GM19395 (cell line): ENCODE results near the gene CDK19.
"Not testable (repeated sequence)": the region's sequence is repeated elsewhere in the genome, so short reads cannot be mapped to it uniquely, and the experiment has no call there.

Experiments used
- ATAC-seq: cut with Tn5 transposase; IDR thresholded peaks from one replicate; pipeline ENCODE4 v1.9.1; 2021; ENCODE audit warnings: mild to moderate bottlenecking, moderate library complexity; ENCODE audit not compliant: unreplicated experiment

The CDK19 gene

DNA sequence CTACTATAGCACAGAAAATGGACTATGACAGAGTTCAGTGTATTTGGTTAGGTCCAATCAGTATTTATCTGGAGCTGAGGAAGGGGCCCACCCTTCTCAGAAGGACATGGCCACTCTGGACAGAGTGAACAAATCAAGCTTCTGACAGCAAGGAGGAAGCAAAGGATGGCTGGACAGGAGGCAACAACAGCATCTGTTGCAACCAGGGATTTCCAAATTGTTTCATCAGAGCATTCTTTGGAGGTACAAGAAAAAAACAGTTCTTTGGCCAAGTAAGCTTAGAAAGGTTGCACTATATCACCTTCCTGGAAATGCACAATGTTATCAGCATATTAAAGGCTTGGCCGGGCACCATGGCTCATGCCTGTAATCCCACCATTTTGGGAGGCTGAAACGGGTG is 220.2 kb downstream of the CDK19 start:
- ATAC-seq = no peak

DNA sequence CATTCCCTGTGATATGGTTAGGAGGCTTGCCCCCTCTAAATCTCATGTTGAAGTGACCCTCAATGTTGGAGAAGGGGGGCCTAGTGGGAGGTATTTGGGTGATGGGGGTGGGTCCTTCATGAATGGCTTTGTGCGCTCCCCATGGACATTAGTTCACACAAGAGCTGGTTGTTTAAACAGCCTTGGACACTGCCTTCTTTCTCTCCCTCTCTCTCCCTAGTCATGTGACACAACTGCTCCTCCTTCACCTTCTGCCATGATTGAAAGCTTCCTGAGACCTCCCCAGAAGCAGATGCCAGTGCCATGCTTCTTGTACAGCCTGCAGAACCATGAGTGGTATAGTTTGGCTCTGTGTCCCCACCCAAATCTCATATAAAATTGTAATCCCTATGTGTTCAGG is 221.6 kb downstream of the CDK19 start:
- no peak for ATAC-seq

DNA sequence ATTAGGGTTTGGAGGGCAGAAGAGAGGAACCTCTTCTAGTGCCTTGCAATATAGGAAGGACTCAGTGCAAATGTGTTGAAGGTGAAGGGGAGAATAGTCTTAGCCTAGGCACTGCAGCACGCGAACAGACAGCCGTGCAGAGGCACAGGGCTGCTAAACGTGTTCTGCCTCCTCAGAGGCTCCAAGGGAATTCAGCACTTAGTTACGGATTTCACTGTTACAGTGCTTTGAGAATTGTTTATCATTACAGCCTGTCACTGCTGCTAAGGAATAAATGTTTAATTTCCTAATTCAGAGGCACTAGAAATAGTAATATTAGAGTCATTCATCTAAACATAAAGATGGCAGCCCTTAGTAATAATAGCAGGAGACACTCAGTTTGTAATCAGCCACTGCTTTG is 222.5 kb downstream of the CDK19 start:
- ATAC-seq = no peak

DNA sequence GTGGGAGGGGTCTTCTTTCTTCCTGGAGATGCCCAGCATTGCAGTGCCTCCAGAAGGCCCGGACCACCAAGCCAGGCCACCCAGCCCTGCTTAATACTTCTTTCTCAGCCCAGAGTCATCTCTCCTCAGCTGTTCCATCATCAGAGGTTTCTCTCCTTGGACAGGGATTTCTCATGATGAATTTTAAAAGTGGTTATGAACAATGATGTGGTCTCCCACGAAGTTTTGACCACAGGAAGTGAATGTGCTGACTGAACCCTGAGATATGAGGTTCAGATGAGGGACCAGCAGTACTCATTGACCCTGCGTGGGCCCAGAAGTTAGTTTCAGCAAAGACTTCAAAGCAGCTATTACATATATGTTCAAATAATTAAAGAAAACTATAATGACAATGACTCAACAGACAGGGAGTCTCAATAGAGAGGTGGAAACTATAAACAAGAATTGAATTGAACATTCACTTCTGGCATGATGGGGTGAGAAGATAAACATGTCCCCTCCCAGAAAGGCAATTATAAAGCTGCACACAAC is 224.4 kb downstream of the CDK19 start:
- ATAC-seq = peak; percentile 40

DNA sequence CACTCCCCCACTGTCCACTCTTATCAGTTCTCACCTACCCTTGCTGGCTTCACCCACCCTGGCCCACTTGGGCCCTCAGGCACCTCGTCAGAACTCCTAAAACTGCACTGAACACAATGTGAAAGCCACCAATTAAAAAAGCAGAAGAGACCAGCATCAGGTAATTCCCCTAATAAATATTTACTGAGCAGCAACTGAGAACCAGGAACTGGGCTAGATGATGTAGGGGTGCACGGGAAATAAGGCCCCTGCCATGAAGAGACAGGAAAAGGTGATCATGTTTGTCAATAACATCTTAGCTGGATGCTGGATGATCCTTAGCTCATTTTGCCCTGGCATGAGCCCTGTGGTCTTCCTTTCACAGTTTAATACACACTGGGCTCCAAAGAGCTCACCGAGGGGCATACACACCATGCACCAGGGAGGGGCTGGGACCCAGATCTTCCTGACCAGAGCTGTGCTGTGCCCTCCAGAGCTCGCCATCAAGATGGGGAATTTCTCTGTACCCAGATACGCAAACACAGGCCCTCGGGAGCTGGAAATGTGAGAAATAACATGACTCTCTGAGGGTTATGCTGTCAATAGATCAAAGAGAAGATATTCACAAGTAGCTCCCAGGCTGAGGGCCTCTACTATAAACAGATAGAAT is 225.3 kb downstream of the CDK19 start:
- peak; percentile 97 for ATAC-seq

DNA sequence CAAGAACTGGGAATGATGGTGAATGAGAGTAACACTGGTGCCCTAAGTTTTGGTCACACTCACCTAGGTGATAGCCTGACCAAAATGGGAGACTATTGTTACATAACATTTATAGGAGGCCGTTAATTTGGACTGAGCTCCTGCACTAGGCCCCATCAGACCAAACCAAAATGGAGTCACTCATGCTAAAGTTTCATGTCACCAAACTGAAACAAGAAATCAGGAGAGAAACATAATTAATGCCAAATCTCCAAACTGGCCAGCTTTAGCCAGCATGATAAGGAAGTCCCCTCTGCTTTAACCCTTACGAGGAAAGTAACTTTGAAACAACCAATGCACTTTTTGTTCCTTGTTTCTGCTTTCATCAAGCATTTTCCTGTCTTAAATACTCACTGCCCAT is 227.9 kb downstream of the CDK19 start:
- ATAC-seq = no peak

DNA sequence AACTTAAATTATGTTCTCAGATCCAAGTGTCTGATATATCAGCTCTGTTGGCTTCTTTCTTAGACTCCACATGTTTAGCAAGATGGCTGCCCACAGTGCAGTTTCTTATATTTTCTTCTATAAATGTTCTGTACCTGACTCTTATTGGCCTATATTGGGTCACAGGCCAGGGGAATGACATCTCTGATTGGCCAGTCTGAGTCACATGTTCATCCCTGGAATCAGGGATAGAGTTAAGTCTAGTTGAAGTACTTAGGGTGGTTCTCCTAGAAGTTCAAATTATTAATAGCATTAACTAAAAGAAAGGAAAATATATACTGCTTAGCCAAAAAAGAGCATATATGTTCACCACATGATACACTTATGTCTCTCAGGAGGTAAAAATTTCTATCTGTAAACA is 233.6 kb downstream of the CDK19 start:
- no peak for ATAC-seq

DNA sequence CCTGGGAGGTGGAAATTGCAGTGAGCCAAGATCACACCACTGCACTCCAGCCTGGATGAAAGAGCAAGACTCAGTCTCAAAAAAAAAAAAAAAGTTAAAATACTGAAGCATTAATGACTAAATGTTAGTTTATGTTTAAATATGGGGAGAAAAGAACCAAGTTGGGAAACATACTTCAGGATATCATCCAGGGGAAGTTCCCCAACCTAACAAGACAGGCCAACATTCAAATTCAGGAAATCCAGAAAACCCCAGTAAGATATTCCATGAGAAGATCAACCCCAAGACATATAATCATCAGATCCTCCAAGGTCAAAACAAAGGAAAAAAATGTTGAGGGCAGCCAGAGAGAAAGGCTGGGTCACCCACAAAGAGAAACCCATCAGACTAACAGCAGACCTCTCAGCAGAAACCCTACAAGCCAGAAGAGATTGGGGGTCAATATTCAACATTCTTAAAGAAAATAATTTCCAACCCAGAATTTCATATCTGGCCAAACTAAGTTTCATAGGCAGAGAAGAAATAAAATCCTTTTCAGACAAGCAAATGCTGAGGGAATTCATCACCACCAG is 237.6 kb downstream of the CDK19 start:
- not testable (repeated sequence) for ATAC-seq

DNA sequence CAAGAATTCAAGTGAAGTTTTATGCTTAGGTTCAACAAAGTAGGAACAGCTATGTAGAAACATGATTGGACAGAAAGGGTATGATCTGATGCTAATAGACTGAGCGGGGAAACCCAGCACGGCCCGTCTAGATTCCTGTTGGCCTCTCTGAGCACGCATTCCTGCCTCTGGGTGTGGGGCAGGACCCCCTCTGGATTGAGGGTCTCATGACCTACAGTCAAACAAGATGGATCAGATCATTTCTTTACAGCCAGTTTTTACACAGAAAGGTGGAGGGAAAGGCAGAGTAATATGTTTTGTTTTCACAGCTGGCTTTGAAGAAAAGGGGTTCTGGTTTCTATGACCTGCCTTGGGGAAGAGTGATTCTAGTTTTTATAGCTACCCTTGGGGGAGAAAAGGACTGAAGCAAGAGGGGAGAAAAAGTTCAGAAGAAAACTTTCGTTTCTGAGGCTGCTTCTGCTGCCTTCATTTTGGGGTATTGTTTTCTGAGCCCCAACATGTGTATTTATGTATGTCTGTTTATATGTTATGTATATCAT is 239.3 kb downstream of the CDK19 start:
- ATAC-seq = no peak

DNA sequence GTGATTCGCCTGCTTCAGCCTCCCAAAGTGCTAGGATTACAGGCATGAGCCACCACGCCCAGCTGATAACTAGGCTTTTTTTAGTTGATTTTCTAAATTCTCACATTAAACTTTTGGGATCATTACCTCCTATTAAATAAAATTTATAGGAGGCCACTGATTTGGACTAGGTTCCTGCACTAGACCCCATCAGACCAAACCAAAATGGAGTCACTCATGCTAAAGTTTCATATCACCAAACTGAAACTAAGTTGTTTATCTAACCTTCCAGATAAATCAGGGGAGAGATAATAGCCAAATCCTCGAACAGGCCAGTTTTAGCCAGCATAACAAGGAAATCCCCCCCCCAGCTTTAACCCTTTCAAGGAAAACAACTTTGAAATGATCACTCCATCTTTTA is 240.5 kb downstream of the CDK19 start:
- ATAC-seq = no peak

DNA sequence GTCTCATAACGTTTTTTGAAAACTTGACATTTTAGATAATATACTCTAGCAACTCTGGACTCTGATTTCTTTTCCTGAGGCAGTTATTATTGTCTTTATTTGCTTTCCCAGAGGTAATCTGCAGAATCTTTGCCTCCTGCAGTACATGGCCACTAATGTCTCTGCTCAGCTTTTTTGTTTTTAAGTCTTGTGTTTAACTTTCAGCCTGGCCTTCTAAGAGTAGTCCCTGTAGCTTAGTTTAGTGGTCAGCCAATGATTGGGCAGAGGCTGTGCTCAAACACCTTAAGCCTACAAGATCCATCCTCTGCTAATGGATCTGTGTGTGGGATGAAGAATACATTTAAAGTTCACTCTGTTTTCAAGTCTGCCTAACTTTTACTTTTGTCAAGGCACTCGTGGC is 241.7 kb downstream of the CDK19 start:
- no peak for ATAC-seq

DNA sequence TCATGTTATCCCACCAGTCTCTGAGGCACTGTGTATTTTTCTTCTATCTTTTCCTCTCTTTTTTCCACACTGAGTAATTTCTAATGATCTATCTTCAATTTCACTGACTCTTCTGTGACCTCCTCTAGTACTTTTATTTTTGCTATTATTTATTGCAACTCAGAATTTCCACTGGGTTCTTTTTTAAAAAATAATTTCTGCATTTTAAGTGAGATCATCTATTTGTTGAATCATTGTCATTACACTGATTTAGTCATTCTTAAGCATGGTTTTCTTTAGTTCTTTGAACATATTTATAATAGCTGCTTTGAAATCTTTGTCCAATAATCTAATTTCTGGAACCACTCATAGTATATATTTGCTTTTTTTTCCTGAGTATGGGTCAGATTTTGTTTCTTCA is 242.1 kb downstream of the CDK19 start:
- ATAC-seq = no peak

DNA sequence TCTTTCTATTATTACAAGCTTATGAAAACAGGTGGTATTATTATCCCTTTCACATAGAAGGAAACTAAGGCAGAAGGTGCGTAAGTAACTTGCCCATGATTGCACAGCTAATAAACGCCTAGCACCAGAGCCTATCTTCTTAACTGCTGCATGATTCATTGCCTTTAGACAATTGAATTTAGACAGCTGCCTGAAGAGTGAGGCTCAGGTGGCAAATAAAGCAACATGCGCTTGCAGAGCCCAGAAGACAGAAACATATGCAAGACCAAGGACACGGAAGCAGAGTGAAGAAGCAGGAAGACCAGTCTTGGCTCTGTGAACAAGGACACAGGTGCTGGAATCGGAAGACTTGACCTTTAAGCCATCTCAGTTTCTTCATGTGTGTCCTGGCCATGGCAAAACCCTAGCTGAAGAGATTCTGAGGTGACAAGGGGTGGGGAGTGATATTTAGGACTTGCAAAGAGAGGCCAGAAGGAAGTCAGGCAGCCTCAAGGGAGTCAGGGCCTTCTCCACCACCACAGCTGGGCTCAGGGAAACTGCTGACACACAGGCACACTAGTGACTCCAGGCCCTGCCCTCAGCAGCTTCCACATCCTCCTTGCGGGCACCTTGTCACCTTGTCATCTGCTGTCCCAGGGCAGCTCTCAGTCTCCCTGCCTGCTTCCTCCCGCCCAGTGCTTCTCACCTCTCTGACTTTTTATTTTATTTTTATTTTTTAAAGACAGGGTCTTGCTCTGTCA is 247.1 kb downstream of the CDK19 start:
- no peak for ATAC-seq

DNA sequence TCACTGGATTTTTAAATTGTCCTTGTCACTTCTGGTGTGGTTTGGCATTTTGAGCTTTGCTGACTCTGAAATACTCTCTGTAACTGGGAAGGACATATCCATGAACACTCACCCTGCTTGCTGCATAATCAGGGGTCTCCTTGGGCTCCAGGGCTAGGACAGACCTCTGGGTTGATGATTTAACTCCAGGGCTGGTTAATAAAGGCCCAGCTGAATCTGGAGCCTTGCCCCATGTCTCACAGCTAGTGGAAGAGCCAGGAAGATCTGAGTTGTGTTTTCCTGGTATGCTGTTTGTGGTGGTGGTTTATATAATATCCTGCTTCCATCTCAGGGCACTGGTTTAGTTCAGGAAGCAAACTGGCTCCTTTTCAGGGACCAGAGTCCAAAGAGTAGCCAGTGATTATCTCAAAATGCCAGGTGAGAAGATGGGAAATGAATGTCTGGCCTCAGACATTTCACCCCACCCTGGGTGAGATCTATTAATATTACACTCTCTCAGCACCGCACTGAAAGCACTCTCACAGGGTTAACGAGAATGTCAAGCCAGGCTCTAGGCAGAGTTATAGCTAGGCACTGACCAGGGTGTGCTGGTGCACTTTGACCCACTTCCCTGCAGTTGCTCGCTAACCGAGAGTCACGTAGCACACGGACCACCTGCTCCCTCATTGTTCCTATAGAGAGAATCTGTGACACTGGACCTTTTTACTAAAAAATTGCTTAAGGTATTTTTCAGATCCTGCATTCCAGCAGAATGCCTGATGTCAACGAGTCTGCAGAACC is 248.7 kb downstream of the CDK19 start:
- ATAC-seq = no peak

DNA sequence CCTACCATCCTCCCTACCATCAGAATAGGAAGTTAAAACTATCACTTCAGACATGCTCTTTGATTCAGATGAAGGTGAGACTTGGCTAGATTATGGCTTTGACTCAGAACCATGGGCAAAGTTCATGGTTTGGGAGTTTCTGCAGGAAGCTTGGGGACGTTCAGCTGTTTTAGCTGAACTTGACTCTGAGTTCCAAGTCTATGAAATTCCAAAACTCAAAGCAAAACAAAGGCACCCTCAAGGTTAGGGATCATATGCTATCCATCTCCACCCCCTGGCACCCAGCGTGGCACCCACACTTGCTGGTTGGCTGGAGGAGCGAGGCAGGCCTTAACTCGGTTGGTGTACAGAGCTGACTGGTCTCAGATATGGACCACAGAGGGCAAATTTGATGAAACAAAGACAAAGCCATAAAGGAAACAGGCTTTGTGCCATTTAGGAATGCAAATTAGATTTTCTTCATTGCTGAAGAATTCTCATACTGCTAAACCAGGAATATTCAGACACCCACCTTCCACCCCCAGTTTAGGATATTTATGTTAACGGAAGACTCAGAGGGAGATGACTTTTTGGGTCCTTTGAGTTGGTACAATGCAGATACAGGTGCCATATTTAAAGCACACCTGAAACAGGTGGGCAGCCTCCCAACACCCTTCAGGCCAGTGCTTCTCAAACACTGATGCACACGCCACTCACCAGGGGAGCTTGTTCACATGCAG is 250.4 kb downstream of the CDK19 start:
- no peak for ATAC-seq

DNA sequence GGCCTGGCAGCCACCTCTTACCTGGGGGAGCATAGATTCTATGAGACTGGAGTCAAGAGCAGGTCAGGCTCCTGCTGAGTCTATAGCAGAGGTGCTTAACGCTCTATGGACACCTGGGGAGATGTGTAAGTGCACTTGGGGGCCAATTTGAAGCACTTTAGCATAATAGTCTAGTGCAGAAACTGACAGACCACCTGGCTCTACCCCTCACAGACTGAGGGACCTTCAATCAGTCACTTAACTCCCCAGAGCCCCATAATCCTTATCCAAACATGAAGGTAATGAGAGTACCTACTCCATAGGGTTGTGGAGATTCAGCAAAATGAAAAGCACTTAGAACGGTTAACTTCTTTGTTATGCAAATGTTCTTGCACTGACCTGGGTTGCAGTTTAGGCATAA is 251.6 kb downstream of the CDK19 start:
- no peak for ATAC-seq

DNA sequence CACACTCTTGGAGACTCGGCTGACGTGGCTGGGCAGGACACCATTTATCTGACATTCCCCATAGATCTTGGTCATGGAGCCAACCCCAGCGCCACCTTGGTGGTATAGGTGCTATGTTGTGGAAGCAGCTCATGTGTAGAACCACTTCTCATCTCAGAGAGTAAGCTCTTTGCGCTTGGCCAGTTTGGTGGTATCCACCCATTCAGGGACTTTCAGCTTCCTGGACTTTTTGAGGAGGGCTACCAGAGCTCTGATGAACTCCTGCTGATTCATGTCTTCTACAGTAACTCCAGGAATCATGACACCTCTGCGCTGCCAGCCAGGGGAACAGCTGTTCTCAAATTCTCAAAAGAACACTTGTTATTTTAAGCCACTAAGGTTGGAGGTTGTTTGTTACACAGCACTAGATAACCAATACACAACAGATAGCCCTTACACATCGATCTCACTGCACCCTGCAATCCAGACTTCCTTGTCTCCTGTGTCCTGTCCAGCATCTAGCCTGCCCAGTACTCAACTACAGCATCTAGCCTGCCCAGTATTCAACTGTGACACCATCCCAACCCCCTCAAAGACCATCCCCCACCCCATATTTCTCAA is 252.9 kb downstream of the CDK19 start:
- ATAC-seq = no peak

DNA sequence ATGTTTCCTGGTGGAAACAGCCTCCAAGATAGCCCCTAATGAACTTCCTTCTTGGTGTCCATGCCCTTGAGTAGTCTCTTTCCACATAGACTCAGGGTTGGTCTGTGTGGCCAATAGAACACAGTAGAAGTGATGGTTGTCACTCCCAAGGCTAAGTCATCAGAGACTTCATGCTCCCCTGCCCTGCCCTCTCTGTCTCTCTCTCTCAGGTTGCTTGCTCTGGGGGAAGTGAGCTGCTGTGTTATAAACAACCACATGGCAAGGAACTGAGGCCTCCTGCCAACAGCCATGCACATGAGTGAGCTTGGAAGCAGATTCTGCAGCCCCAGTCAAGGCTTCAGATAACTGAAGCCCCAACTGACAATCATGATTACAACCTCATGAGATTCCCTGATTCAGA is 253.6 kb downstream of the CDK19 start:
- ATAC-seq = no peak

DNA sequence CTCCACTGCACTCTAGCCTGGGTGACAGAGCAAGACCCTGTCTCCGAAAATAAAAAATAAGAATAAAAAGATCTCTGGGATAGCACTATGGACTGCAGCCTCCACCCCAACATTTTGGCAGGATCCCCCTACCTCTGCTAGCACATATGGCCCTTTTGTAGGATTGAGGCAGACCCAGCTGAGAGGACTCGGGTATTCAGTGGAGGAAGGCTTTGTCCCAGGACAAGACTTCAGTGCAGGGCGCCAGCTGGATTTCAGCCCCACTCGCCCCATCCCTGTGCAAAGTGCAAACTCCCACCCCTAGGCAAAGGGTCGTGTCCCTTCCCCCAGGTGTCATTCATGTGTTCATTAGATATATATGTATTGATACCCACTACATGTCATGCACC is 254.3 kb downstream of the CDK19 start:
- ATAC-seq = no peak
